Measurements from ENCODE around the gene ANKHD1. TPM values are rescaled to one million over a fixed set of nuclear protein-coding genes. Genes with fewer than 3 reads are reported as not detected.
A peak's percentile ranks its signal among the peaks of the same experiment; 100 is the strongest.

Gene ANKHD1
- total RNA-seq, 2 experiments from 2014 or later: 77.1 to 93.5 TPM

- Mint-ChIP-seq H3K36me3 (ENCODE audit: low read depth) (no peaks in the 10 kb centered on the region), H3K4me1 (peaks cover 14% of the 10 kb centered on the region), H3K4me3 (no peak overlapping the region), H3K9me3 (ENCODE audit: low read depth) (no peaks in the 10 kb centered on the region), H3K27ac (no peak overlapping the region), H3K27me3 (peaks cover 8% of the 10 kb centered on the region)
- ChIA-PET CTCF (interaction anchor here (0.6 to 2.8 kb wide), 7 partner anchors 11 to 298 kb away, joined by 3 to 24 read pairs (median 7); no protein-coding TSS in a partner anchor), POLR2A (no interaction called here)
- no peak for ATAC-seq
- intact Hi-C loops (cut with DNase I, micrococcal nuclease): loop anchor here (2.0 kb wide), 3 partner anchors 38 to 358 kb away; partner anchors contain the start of gene ANKHD1 (in 1 of the 2)
- no peak for DNase-seq
Observed at GRCh38 chr5:140362311-140362710, 39.3 kb upstream of the ANKHD1 start.

GRCh38 chr5:140362875-140363630, 38.6 kb upstream of the ANKHD1 start:
- H3K27me3 Mint-ChIP-seq: peaks cover 5% of the 10 kb centered on the region
- peak overlapping the region; percentile 70 for H3K4me3 Mint-ChIP-seq
- ChIA-PET CTCF (interaction anchor here (0.6 to 2.6 kb wide), 38 partner anchors 10 to 382 kb away, joined by 3 to 20 read pairs (median 4); partner anchors contain the start of genes CD14, HARS1, HARS2 and HBEGF), POLR2A (interaction anchor here (0.6 to 1.5 kb wide), 5 partner anchors 15 to 214 kb away, joined by 3 read pairs; no protein-coding TSS in a partner anchor)
- H3K4me1 Mint-ChIP-seq: peaks cover 11% of the 10 kb centered on the region
- intact Hi-C loops (cut with DNase I, micrococcal nuclease): loop anchor here (1.0 to 2.0 kb wide), 4 partner anchors 38 to 358 kb away; partner anchors contain the start of gene ANKHD1 (in 1 of the 2)
- H3K36me3 Mint-ChIP-seq (ENCODE audit: low read depth): no peaks in the 10 kb centered on the region
- H3K27ac Mint-ChIP-seq: peak overlapping the region; percentile 61
- peak; percentile 93 for DNase-seq
- ATAC-seq: peak; percentile 95
- no peaks in the 10 kb centered on the region for H3K9me3 Mint-ChIP-seq (ENCODE audit: low read depth)

GRCh38 chr5:140363631-140364471, 37.8 kb upstream of the ANKHD1 start:
- ATAC-seq (peak; percentile 4), DNase-seq (no peak)
- H3K36me3 Mint-ChIP-seq (ENCODE audit: low read depth): no peaks in the 10 kb centered on the region
- H3K4me3 Mint-ChIP-seq: peak overlapping the region; percentile 70
- intact Hi-C loops (cut with DNase I, micrococcal nuclease): loop anchor here (1.0 to 2.0 kb wide), 4 partner anchors 37 to 357 kb away; partner anchors contain the start of gene ANKHD1 (in 1 of the 2)
- no peaks in the 10 kb centered on the region for H3K9me3 Mint-ChIP-seq (ENCODE audit: low read depth)
- H3K27me3 Mint-ChIP-seq: no peaks in the 10 kb centered on the region
- H3K4me1 Mint-ChIP-seq: peaks cover 9% of the 10 kb centered on the region
- CTCF ChIA-PET: interaction anchor here (0.6 to 2.6 kb wide), 41 partner anchors 9 to 383 kb away, joined by 3 to 20 read pairs (median 4); partner anchors contain the start of genes CD14, HARS1, HARS2 and HBEGF
- no peak overlapping the region for H3K27ac Mint-ChIP-seq
- POLR2A ChIA-PET: interaction anchor here (0.6 to 1.5 kb wide), 5 partner anchors 18 to 213 kb away, joined by 3 read pairs; no protein-coding TSS in a partner anchor

GRCh38 chr5:140364472-140364765, 37.2 kb upstream of the ANKHD1 start:
- intact Hi-C loops (cut with DNase I, micrococcal nuclease): no loop called here
- CTCF ChIA-PET: interaction anchor here (0.6 to 2.6 kb wide), 12 partner anchors 9 to 327 kb away, joined by 3 to 20 read pairs (median 5); partner anchors contain the start of genes HARS1, HARS2 and HBEGF
- Mint-ChIP-seq H3K36me3 (ENCODE audit: low read depth) (no peaks in the 10 kb centered on the region), H3K27ac (no peak overlapping the region), H3K4me1 (peaks cover 9% of the 10 kb centered on the region), H3K27me3 (no peaks in the 10 kb centered on the region), H3K4me3 (no peak overlapping the region), H3K9me3 (ENCODE audit: low read depth) (no peaks in the 10 kb centered on the region)
- POLR2A ChIA-PET: interaction anchor here (0.6 to 1.5 kb wide), 2 partner anchors 91 to 120 kb away, joined by 3 read pairs; no protein-coding TSS in a partner anchor
- no peak for DNase-seq
- no peak for ATAC-seq

- H3K4me3 Mint-ChIP-seq: no peak overlapping the region
- POLR2A ChIA-PET: no interaction called here
- DNase-seq (no peak), ATAC-seq (no peak)
- no peak overlapping the region for H3K27ac Mint-ChIP-seq
- intact Hi-C loops (cut with DNase I, micrococcal nuclease): no loop called here
- peaks cover 9% of the 10 kb centered on the region for H3K4me1 Mint-ChIP-seq
- H3K9me3 Mint-ChIP-seq (ENCODE audit: low read depth): no peaks in the 10 kb centered on the region
- no peaks in the 10 kb centered on the region for H3K36me3 Mint-ChIP-seq (ENCODE audit: low read depth)
- H3K27me3 Mint-ChIP-seq: no peaks in the 10 kb centered on the region
- CTCF ChIA-PET: interaction anchor here (0.6 to 2.2 kb wide), 10 partner anchors 13 to 1090 kb away, joined by 3 to 10 read pairs (median 4); partner anchors contain the start of gene CD14
Observed at GRCh38 chr5:140365282-140365681, 36.4 kb upstream of the ANKHD1 start.

GRCh38 chr5:140365941-140366340, 35.7 kb upstream of the ANKHD1 start:
- intact Hi-C loops (cut with DNase I, micrococcal nuclease): no loop called here
- H3K36me3 Mint-ChIP-seq (ENCODE audit: low read depth): no peaks in the 10 kb centered on the region
- no peaks in the 10 kb centered on the region for H3K27me3 Mint-ChIP-seq
- no peak overlapping the region for H3K4me3 Mint-ChIP-seq
- H3K27ac Mint-ChIP-seq: no peak overlapping the region
- POLR2A ChIA-PET: interaction anchor here (0.6 kb wide), 1 partner anchor 35 kb away, joined by 3 read pairs; no protein-coding TSS in a partner anchor
- H3K4me1 Mint-ChIP-seq: peaks cover 9% of the 10 kb centered on the region
- no peak for DNase-seq
- H3K9me3 Mint-ChIP-seq (ENCODE audit: low read depth): no peaks in the 10 kb centered on the region
- no peak for ATAC-seq
- CTCF ChIA-PET: interaction anchor here (0.5 to 2.3 kb wide), 10 partner anchors 14 to 1090 kb away, joined by 3 to 10 read pairs (median 5); partner anchors contain the start of gene CD14

GRCh38 chr5:140366589-140367255, 34.9 kb upstream of the ANKHD1 start:
- no peaks in the 10 kb centered on the region for H3K27me3 Mint-ChIP-seq
- intact Hi-C loops (cut with DNase I, micrococcal nuclease): no loop called here
- DNase-seq: no peak
- no peak for ATAC-seq
- H3K27ac Mint-ChIP-seq: no peak overlapping the region
- H3K9me3 Mint-ChIP-seq (ENCODE audit: low read depth): no peaks in the 10 kb centered on the region
- H3K4me3 Mint-ChIP-seq: no peak overlapping the region
- CTCF ChIA-PET: interaction anchor here (0.6 to 2.3 kb wide), 8 partner anchors 15 to 601 kb away, joined by 3 to 10 read pairs (median 6); partner anchors contain the start of genes CD14, IK and NDUFA2
- H3K4me1 Mint-ChIP-seq: peaks cover 9% of the 10 kb centered on the region
- POLR2A ChIA-PET: interaction anchor here (0.6 kb wide), 1 partner anchor 35 kb away, joined by 3 read pairs; no protein-coding TSS in a partner anchor
- no peaks in the 10 kb centered on the region for H3K36me3 Mint-ChIP-seq (ENCODE audit: low read depth)

GRCh38 chr5:140367256-140368013, 34.2 kb upstream of the ANKHD1 start:
- intact Hi-C loops (cut with DNase I, micrococcal nuclease): no loop called here
- H3K4me1 Mint-ChIP-seq: peaks cover 9% of the 10 kb centered on the region
- H3K4me3 Mint-ChIP-seq: no peak overlapping the region
- no peak overlapping the region for H3K27ac Mint-ChIP-seq
- no peaks in the 10 kb centered on the region for H3K27me3 Mint-ChIP-seq
- no peak for ATAC-seq
- no peak for DNase-seq
- no peaks in the 10 kb centered on the region for H3K9me3 Mint-ChIP-seq (ENCODE audit: low read depth)
- CTCF ChIA-PET: interaction anchor here (0.6 to 2.3 kb wide), 4 partner anchors 15 to 602 kb away, joined by 3 to 10 read pairs (median 6); no protein-coding TSS in a partner anchor
- H3K36me3 Mint-ChIP-seq (ENCODE audit: low read depth): no peaks in the 10 kb centered on the region
- POLR2A ChIA-PET: no interaction called here

- no peak overlapping the region for H3K4me3 Mint-ChIP-seq
- no peak overlapping the region for H3K27ac Mint-ChIP-seq
- no peak for DNase-seq
- peaks cover 4% of the 10 kb centered on the region for H3K4me1 Mint-ChIP-seq
- no peaks in the 10 kb centered on the region for H3K36me3 Mint-ChIP-seq (ENCODE audit: low read depth)
- intact Hi-C loops (cut with DNase I, micrococcal nuclease): loop anchor here in 1 of 2 experiments (5.0 kb wide), 1 partner anchor 266 kb away; the partner anchor contains the start of gene TMCO6
- H3K9me3 Mint-ChIP-seq (ENCODE audit: low read depth): no peaks in the 10 kb centered on the region
- CTCF ChIA-PET: interaction anchor here (0.5 to 3.1 kb wide), 15 partner anchors 8 to 349 kb away, joined by 3 to 20 read pairs (median 4); no protein-coding TSS in a partner anchor
- no peak for ATAC-seq
- no peaks in the 10 kb centered on the region for H3K27me3 Mint-ChIP-seq
- POLR2A ChIA-PET: no interaction called here
Observed at GRCh38 chr5:140371356-140372151, 30.1 kb upstream of the ANKHD1 start.
